ENCODE results near the gene PNO1.

Gene PNO1

DNA sequence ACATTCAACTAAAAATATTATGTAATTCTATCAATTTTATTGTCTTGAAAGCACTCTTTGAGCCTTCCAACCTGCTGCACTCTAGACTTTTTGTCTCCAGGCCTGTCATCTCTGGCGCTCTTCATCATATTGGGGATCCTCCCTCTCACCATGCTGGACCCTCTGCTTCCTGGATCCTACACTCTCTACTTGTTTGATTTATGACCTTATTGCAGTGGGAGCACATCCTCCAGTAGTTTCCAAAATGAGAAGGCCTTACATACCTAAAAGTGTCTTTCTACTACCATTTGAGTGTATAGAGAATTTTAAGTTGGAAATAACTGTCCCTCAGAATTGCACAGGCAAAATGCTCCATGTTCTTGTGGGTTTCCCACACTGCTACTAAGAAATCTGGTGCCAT lies 25.2 kb downstream of the PNO1 start:
- Histone ChIP-seq H3K4me1 (ENCODE audit: control insufficient read depth, insufficient read depth, low read length) (no peaks in the 10 kb centered on the region), H3K4me3 (ENCODE audit: low read depth, low read length) (no peak overlapping the region), H3K9me3 (ENCODE audit: control insufficient read depth, insufficient read depth, low read length) (no peaks in the 10 kb centered on the region), H3K27me3 (ENCODE audit: control insufficient read depth, insufficient read depth, low read length) (no peaks in the 10 kb centered on the region), H3K9ac (ENCODE audit: low read depth, low read length) (no peak overlapping the region), H3K36me3 (ENCODE audit: control insufficient read depth, insufficient read depth, low read length) (peaks cover 5% of the 10 kb centered on the region)

DNA sequence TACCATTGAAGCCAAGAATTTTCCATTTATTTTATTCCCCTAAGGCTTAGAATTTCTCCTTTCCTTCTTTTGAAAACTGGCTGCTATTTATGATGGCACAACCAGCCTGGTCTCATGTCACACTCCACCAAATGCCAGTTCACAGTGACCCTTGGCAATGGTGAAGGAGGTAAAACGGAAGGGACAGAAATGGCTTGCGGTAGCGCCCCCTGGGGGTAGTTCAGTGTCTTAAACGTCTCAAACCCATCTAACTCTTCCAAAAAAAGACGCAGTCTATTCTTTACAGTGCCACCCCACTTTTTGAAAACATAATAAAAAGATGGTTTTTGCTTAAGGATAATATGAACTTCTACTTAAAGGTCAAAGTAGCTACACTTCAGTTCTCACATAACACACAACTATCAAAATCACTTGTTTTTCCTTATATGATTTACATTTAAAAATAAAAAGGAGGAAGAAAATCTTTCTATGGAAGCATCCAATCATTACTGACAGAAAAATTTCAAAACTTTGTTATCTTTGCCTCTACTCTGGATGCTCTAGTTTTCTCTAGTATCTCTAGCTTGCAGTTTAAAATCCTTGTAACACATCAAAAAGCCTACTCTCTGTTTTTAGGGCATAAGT lies 28.0 kb downstream of the PNO1 start:
- Histone ChIP-seq H3K36me3 (ENCODE audit: control insufficient read depth, insufficient read depth, low read length) (peaks cover 5% of the 10 kb centered on the region), H3K9ac (ENCODE audit: low read depth, low read length) (no peak overlapping the region), H3K4me3 (ENCODE audit: low read depth, low read length) (no peak overlapping the region), H3K9me3 (ENCODE audit: control insufficient read depth, insufficient read depth, low read length) (no peaks in the 10 kb centered on the region), H3K27me3 (ENCODE audit: control insufficient read depth, insufficient read depth, low read length) (no peaks in the 10 kb centered on the region), H3K4me1 (ENCODE audit: control insufficient read depth, insufficient read depth, low read length) (no peaks in the 10 kb centered on the region)

DNA sequence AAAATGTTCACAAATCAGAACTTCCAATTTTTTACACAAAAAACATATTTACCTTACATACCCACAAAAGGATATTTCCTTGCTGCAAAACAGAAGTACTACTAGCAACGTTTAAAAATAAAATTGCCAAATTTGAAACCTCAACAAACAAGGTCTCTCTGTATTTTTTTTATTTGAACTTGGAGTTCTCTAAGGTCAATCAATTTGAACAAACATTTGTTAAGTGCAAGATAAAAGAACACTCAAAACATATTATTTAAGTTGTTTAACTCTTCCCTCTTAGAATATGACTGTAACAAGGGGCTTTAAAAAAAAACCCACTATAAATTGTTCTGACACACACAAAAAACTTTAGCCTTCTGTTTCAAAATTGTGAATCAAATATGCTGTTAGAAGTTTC lies 29.6 kb downstream of the PNO1 start:
- H3K27me3 ChIP-seq (ENCODE audit: control insufficient read depth, insufficient read depth, low read length), result no peaks in the 10 kb centered on the region
- no peak overlapping the region for H3K4me3 ChIP-seq (ENCODE audit: low read depth, low read length)
- peaks cover 5% of the 10 kb centered on the region for H3K36me3 ChIP-seq (ENCODE audit: control insufficient read depth, insufficient read depth, low read length)
- H3K9ac ChIP-seq (ENCODE audit: low read depth, low read length), result no peak overlapping the region
- no peaks in the 10 kb centered on the region for H3K9me3 ChIP-seq (ENCODE audit: control insufficient read depth, insufficient read depth, low read length)
- no peaks in the 10 kb centered on the region for H3K4me1 ChIP-seq (ENCODE audit: control insufficient read depth, insufficient read depth, low read length)

DNA sequence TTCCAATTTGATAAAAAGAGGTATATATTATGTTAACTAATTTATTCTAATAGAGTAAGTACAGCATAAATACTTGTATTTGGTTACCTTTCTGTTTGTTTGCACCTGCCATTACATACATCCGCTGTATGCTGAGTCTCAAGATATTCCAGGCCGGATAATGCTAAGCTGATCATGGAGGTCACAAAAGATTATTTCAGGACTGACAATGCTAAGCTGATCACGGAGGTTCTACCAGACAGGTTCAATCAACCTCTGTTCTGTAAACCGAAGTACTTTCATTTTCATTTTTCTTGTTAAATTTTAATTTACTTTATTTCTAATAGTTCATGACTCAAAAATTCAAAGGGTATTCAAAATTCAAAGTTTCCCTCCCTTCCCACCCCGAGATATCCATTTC lies 31.1 kb downstream of the PNO1 start:
- H3K36me3 ChIP-seq (ENCODE audit: control insufficient read depth, insufficient read depth, low read length), result peaks cover under 1% of the 10 kb centered on the region
- H3K4me3 ChIP-seq (ENCODE audit: low read depth, low read length), result no peak overlapping the region
- H3K4me1 ChIP-seq (ENCODE audit: control insufficient read depth, insufficient read depth, low read length), result no peaks in the 10 kb centered on the region
- H3K27me3 ChIP-seq (ENCODE audit: control insufficient read depth, insufficient read depth, low read length), result no peaks in the 10 kb centered on the region
- H3K9me3 ChIP-seq (ENCODE audit: control insufficient read depth, insufficient read depth, low read length), result no peaks in the 10 kb centered on the region
- H3K9ac ChIP-seq (ENCODE audit: low read depth, low read length), result no peak overlapping the region

DNA sequence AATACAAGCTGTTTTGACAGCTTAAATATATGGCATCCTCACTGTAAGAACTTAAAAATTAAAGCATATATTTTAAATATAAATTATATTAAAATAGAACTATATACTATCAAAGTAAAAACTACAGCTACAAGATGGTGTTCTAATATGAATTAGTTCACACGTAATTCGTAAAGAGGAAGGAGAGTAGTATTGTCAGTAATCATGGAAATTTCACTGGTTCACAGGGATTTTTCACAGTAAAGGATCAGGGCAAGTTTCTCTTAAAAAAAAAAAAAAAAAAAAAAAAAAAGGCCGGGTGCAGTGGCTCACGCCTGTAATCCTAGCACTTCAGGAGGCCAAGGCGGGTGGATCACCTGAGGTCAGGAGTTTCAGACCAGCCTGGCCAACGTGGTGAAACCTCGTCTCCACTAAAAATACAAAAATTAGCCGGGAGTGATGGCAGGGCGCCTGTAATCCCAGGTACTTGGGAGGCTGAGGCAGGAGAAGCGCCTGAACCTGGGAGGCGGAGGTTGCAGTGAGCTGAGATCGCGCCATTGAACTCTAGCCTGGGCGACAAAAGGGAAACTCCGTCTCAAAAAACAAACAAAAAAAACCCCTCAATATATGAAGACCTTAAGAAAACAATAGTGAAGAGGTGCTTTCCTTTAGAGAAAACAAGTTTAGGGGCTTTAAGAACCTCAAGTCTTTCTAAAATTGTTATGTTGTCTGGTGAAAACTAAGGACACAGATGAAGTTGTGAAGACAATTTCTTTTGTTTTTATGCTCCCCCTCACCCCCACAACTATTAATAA lies 32.5 kb downstream of the PNO1 start:
- no peaks in the 10 kb centered on the region for H3K27me3 ChIP-seq (ENCODE audit: control insufficient read depth, insufficient read depth, low read length)
- no peak overlapping the region for H3K4me3 ChIP-seq (ENCODE audit: low read depth, low read length)
- H3K9me3 ChIP-seq (ENCODE audit: control insufficient read depth, insufficient read depth, low read length), result no peaks in the 10 kb centered on the region
- H3K9ac ChIP-seq (ENCODE audit: low read depth, low read length), result no peak overlapping the region
- no peaks in the 10 kb centered on the region for H3K36me3 ChIP-seq (ENCODE audit: control insufficient read depth, insufficient read depth, low read length)
- H3K4me1 ChIP-seq (ENCODE audit: control insufficient read depth, insufficient read depth, low read length), result no peaks in the 10 kb centered on the region

DNA sequence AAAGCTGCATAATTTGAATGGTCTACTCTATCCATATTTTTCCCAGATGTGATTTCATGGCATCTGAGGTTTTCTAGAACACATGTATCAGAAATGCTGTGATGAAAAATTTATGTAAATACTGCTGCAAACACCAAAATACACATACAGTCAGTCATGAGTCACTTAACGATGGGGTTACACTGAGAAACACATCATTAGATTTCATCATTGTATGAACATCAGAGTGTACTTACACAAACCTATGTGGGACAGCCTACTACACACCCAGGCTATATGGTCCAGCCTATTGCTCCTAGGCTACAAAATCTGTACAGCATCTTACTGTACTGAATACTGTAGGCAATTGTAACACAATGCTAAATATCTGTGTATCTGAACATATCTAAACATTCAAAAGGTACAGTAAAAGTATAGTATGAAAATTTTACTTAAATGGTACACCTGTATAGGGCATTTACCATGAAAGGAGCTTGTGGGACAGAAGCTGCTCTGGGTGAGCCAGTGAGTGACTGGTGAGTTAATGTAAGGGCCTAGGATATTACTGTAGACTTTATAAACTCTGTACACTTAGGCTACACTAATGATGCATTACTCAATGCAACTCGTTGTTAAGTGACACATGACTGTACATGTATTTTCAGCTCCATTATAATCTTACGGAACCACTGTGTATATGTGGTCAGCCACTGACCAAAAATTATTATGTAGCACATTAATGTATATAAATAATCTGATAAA lies 33.5 kb downstream of the PNO1 start:
- no peak overlapping the region for H3K9ac ChIP-seq (ENCODE audit: low read depth, low read length)
- no peak overlapping the region for H3K4me3 ChIP-seq (ENCODE audit: low read depth, low read length)
- no peaks in the 10 kb centered on the region for H3K4me1 ChIP-seq (ENCODE audit: control insufficient read depth, insufficient read depth, low read length)
- H3K9me3 ChIP-seq (ENCODE audit: control insufficient read depth, insufficient read depth, low read length), result no peaks in the 10 kb centered on the region
- no peaks in the 10 kb centered on the region for H3K27me3 ChIP-seq (ENCODE audit: control insufficient read depth, insufficient read depth, low read length)
- no peaks in the 10 kb centered on the region for H3K36me3 ChIP-seq (ENCODE audit: control insufficient read depth, insufficient read depth, low read length)

DNA sequence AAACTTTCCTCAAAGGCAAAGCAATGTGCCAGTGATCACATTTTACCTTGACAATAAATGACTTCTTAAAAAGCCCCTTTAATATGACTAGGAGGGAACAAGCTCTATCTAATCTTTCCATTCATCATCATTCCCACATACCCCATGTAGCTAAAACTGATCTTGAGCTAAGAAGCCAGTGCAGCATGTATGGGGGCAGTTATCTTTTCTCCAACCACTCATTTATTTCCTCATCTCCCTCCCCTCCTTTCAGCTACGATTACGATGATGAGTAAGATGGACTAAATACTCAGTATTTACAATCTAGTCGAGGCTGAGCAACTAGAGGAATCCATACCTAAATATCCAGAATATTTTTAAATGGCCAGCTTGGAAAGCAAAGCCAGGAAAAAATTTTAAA lies 35.5 kb downstream of the PNO1 start:
- Histone ChIP-seq H3K4me3 (ENCODE audit: low read depth, low read length) (no peak overlapping the region), H3K4me1 (ENCODE audit: control insufficient read depth, insufficient read depth, low read length) (no peaks in the 10 kb centered on the region), H3K9me3 (ENCODE audit: control insufficient read depth, insufficient read depth, low read length) (no peaks in the 10 kb centered on the region), H3K36me3 (ENCODE audit: control insufficient read depth, insufficient read depth, low read length) (no peaks in the 10 kb centered on the region), H3K27me3 (ENCODE audit: control insufficient read depth, insufficient read depth, low read length) (no peaks in the 10 kb centered on the region), H3K9ac (ENCODE audit: low read depth, low read length) (no peak overlapping the region)

DNA sequence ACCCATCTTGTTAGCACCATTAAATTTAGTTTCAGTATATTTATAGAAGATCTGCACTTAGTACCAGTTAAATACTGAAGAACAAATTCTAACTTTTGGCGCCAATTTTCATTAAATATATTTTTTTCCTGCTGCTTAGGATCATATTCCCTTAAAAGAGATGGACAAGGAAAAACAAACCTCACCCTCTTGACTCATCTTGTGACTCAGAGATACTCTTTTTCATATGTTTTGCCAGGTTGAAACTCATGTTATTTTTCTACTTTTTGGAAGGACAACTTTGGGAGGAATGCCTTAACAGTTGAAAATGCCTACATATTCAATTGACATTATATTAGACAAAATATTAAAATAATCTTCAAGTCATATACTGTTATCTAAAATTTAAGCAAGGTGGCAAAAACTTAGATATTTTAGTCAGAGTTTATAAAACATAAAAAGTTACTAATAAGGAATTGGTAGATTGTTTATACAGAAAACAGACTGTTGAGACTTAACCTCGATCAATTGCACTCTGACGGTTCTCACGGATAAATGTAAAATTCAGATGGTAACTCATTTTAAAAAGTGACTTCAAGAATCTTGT lies 36.2 kb downstream of the PNO1 start:
- Histone ChIP-seq H3K27me3 (ENCODE audit: control insufficient read depth, insufficient read depth, low read length) (no peaks in the 10 kb centered on the region), H3K9me3 (ENCODE audit: control insufficient read depth, insufficient read depth, low read length) (no peaks in the 10 kb centered on the region), H3K4me1 (ENCODE audit: control insufficient read depth, insufficient read depth, low read length) (no peaks in the 10 kb centered on the region), H3K4me3 (ENCODE audit: low read depth, low read length) (no peak overlapping the region), H3K36me3 (ENCODE audit: control insufficient read depth, insufficient read depth, low read length) (no peaks in the 10 kb centered on the region), H3K9ac (ENCODE audit: low read depth, low read length) (no peak overlapping the region)

DNA sequence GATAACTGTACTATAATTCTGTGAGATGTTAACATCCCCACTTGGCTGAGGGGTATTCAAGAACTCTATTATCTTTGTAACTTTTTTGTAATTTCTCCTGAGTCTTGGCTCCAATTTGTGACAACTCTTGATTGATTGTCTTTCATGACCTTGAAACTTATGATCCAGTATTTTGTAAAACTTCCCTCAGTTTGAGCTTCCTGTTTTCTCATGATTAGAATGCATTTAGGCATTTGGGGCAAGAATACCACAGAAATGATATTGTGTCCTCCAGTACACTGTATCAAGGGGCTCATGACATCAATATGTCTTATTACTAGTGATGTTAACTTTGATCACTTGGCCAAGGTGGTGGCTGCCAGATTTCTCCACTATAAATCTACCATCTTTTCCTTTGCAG lies 37.4 kb downstream of the PNO1 start:
- no peak overlapping the region for H3K4me3 ChIP-seq (ENCODE audit: low read depth, low read length)
- H3K9ac ChIP-seq (ENCODE audit: low read depth, low read length), result no peak overlapping the region
- no peaks in the 10 kb centered on the region for H3K4me1 ChIP-seq (ENCODE audit: control insufficient read depth, insufficient read depth, low read length)
- H3K27me3 ChIP-seq (ENCODE audit: control insufficient read depth, insufficient read depth, low read length), result no peaks in the 10 kb centered on the region
- H3K36me3 ChIP-seq (ENCODE audit: control insufficient read depth, insufficient read depth, low read length), result no peaks in the 10 kb centered on the region
- no peaks in the 10 kb centered on the region for H3K9me3 ChIP-seq (ENCODE audit: control insufficient read depth, insufficient read depth, low read length)

DNA sequence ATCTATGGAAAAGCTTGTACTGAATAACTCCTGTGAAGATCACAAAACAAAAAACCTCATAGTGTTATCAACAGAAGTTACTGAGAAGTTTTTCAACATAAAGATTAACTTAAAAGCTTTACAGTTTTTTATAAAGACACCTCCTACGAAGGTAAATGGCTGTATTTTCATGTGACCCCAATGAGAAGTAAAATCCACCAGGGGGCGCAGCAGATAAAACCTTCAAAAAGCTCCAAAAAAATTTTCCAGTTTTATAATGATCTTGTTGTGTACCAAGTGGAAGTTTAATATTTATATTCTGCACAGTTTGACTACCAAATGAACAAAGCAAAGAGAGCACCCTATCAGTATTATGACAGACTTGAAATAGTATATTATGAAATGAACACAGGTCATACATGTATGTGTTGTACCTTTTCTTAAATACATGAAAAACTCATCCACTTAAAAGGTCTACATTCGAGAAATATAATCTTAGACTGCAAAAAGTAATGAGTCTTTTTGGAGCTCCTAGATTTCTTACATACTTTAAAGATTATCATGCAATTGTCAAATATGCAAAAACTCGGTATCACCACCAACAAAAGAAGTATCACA lies 38.5 kb downstream of the PNO1 start:
- H3K4me1 ChIP-seq (ENCODE audit: control insufficient read depth, insufficient read depth, low read length), result no peaks in the 10 kb centered on the region
- H3K4me3 ChIP-seq (ENCODE audit: low read depth, low read length), result no peak overlapping the region

DNA sequence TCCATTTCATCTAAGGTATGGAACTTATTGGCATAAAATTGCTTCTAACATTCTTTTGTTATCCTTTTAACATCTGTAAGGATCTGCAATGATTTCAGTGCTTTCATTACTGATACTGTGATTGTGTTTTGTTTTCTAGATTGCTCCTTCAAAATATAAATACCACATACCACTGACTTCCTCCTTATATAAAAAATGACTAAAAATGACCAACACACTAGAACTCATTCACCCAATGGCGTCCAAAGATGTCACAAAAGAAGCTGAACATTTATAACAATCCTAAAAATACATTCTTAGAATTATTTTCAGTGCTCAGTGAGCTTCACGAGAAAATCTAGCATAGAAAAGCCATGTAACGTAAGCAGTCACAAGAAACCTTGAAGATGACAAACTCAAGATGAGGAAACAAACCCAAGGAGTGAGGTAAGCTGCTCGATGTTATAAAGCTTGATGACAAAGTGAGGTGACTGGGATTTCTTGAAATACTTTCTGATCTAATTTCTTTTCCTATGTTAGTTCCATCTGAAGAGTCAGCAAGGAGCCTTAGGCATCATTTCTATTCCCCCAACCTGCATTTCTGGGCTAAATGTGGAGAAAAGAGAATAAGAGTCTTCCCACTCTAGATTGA lies 42.6 kb downstream of the PNO1 start:
- H3K27me3 ChIP-seq (ENCODE audit: control insufficient read depth, insufficient read depth, low read length), result no peaks in the 10 kb centered on the region
- no peak overlapping the region for H3K4me3 ChIP-seq (ENCODE audit: low read depth, low read length)
- no peaks in the 10 kb centered on the region for H3K4me1 ChIP-seq (ENCODE audit: control insufficient read depth, insufficient read depth, low read length)
- H3K36me3 ChIP-seq (ENCODE audit: control insufficient read depth, insufficient read depth, low read length), result no peaks in the 10 kb centered on the region
- H3K9ac ChIP-seq (ENCODE audit: low read depth, low read length), result no peak overlapping the region
- no peaks in the 10 kb centered on the region for H3K9me3 ChIP-seq (ENCODE audit: control insufficient read depth, insufficient read depth, low read length)

More for the DNA sequence above, 38.5 kb downstream of the PNO1 start:
- no peaks in the 10 kb centered on the region for H3K36me3 ChIP-seq (ENCODE audit: control insufficient read depth, insufficient read depth, low read length)
- no peaks in the 10 kb centered on the region for H3K27me3 ChIP-seq (ENCODE audit: control insufficient read depth, insufficient read depth, low read length)
- no peak overlapping the region for H3K9ac ChIP-seq (ENCODE audit: low read depth, low read length)
- no peaks in the 10 kb centered on the region for H3K9me3 ChIP-seq (ENCODE audit: control insufficient read depth, insufficient read depth, low read length)
